HT1080 (cell line): Measurements from ENCODE around the gene KCNIP4. TPM values are rescaled to one million over a fixed set of nuclear protein-coding genes. Genes with fewer than 3 reads are reported as not detected.

ENCODE experiments used
- DNase-seq: peaks from one replicate; pipeline ENCODE4 v3.0.0-alpha.2; 2015; ENCODE audit warnings: low read depth
- total RNA-seq: library from RNA; depleted of rRNA; stranded (reverse); fragments of >200 nt; shearing (Covaris generic); gene quantifications from 2 replicates; pipeline ENCODE4 v1.2.3, GENCODE V29; 2014

Gene KCNIP4
- total RNA-seq, 1 experiment from 2014 or later = not detected

GRCh38 chr4:21469438-21470300, 478.9 kb downstream of the KCNIP4 start:
- DNase-seq = peak; percentile 39

GRCh38 chr4:21467551-21467950, 481.0 kb downstream of the KCNIP4 start:
- peak; percentile 52 for DNase-seq

- no peak for DNase-seq
These were observed 491.3 kb downstream of the KCNIP4 start for GRCh38 chr4:21457086-21457840.

- no peak for DNase-seq
These were observed 493.7 kb downstream of the KCNIP4 start for GRCh38 chr4:21454831-21455230.

GRCh38 chr4:21454201-21454600, 494.4 kb downstream of the KCNIP4 start:
- no peak for DNase-seq

- DNase-seq = peak; percentile 33
These were observed 495.6 kb downstream of the KCNIP4 start for GRCh38 chr4:21452931-21453330.

GRCh38 chr4:21451032-21451431, 497.5 kb downstream of the KCNIP4 start:
- DNase-seq = peak; percentile 92

GRCh38 chr4:21450331-21450730, 498.2 kb downstream of the KCNIP4 start:
- no peak for DNase-seq

GRCh38 chr4:21447301-21448054, 501.1 kb downstream of the KCNIP4 start:
- peak; percentile 32 for DNase-seq

- no peak for DNase-seq
These were observed 528.4 kb downstream of the KCNIP4 start for GRCh38 chr4:21420166-21420565.

GRCh38 chr4:21415728-21416127, 532.8 kb downstream of the KCNIP4 start:
- DNase-seq = no peak

GRCh38 chr4:21413807-21414370, 534.7 kb downstream of the KCNIP4 start:
- DNase-seq = no peak

- no peak for DNase-seq
These were observed 537.5 kb downstream of the KCNIP4 start for GRCh38 chr4:21411086-21411485.

- DNase-seq = peak; percentile 6
These were observed 538.2 kb downstream of the KCNIP4 start for GRCh38 chr4:21410372-21410771.

- DNase-seq = peak; percentile 13
These were observed 560.9 kb downstream of the KCNIP4 start for GRCh38 chr4:21387683-21388082.

- DNase-seq = no peak
These were observed 562.3 kb downstream of the KCNIP4 start for GRCh38 chr4:21386166-21386780.

- no peak for DNase-seq
These were observed 562.9 kb downstream of the KCNIP4 start for GRCh38 chr4:21385706-21386105.

GRCh38 chr4:21384609-21385008, 564.0 kb downstream of the KCNIP4 start:
- no peak for DNase-seq

GRCh38 chr4:21380861-21381260, 567.7 kb downstream of the KCNIP4 start:
- no peak for DNase-seq

GRCh38 chr4:21377046-21377445, 571.5 kb downstream of the KCNIP4 start:
- DNase-seq = no peak

- no peak for DNase-seq
These were observed 572.4 kb downstream of the KCNIP4 start for GRCh38 chr4:21376176-21376575.
